OCI-LY1 (cell line): ENCODE results near the gene TFPI.

Experiments
- H2AFZ ChIP-seq: fragments of 200-600 bp; sonication (generic), shearing (Covaris generic); 2 replicates; pipeline ENCODE4 v1.6.0; 2014; ENCODE audit warnings: antibody characterized with exemption, mild to moderate bottlenecking, low read length
- H3F3A ChIP-seq: fragments of 200-600 bp; sonication (generic), shearing (Covaris generic); 2 replicates; pipeline ENCODE4 v1.6.0; 2014; ENCODE audit warnings: mild to moderate bottlenecking, antibody characterized with exemption, low read length, moderate library complexity; ENCODE audit not compliant: insufficient read depth
- H3K27ac ChIP-seq: fragments of 200-600 bp; sonication (generic); 2 replicates; pipeline ENCODE4 v1.5.1; 2014; ENCODE audit warnings: low read length, mixed run types, mild to moderate bottlenecking, low read depth; ENCODE audit not compliant: poor library complexity, severe bottlenecking
- H3K27me3 ChIP-seq: fragments of 200-600 bp; sonication (generic); 2 replicates; pipeline ENCODE4 v1.6.0; 2014; ENCODE audit warnings: antibody characterized with exemption, mild to moderate bottlenecking, low read length, moderate library complexity; ENCODE audit not compliant: insufficient read depth
- H3K36me3 ChIP-seq: fragments of 200-600 bp; sonication (generic); 2 replicates; pipeline ENCODE4 v1.6.1; 2014; ENCODE audit warnings: mild to moderate bottlenecking, antibody characterized with exemption, low read length, moderate library complexity, mixed read lengths; ENCODE audit not compliant: insufficient read depth
- H3K4me1 ChIP-seq: fragments of 200-600 bp; sonication (generic); 2 replicates; pipeline ENCODE4 v1.5.1; 2014; ENCODE audit warnings: mild to moderate bottlenecking, low read length, moderate library complexity; ENCODE audit not compliant: insufficient read depth, severe bottlenecking
- H3K4me2 ChIP-seq: fragments of 200-600 bp; sonication (generic), shearing (Covaris generic); 2 replicates; pipeline ENCODE4 v1.6.1; 2014; ENCODE audit warnings: low read length
- H3K4me3 ChIP-seq: fragments of 200-600 bp; sonication (generic); 2 replicates; pipeline ENCODE4 v1.5.1; 2014; ENCODE audit warnings: low read length, low read depth, mild to moderate bottlenecking, mixed read lengths; ENCODE audit not compliant: poor library complexity, severe bottlenecking
- H3K79me2 ChIP-seq: fragments of 200-600 bp; shearing (Covaris generic); 2 replicates; pipeline ENCODE4 v1.6.1; 2016; ENCODE audit warnings: mixed run types, low read length, mixed read lengths; ENCODE audit not compliant: insufficient read depth
- H3K9ac ChIP-seq: fragments of 200-600 bp; sonication (generic), shearing (Covaris generic); 2 replicates; pipeline ENCODE4 v1.6.1; 2014; ENCODE audit warnings: mild to moderate bottlenecking, low read length, mixed read lengths
- H3K9me2 ChIP-seq: fragments of 200-600 bp; sonication (generic), shearing (Covaris generic); 2 replicates; pipeline ENCODE4 v1.6.1; 2014; ENCODE audit warnings: low read depth, mild to moderate bottlenecking, low read length, mixed read lengths
- H3K9me3 ChIP-seq: fragments of 200-600 bp; shearing (Covaris generic); 2 replicates; pipeline ENCODE4 v1.6.1; 2014; ENCODE audit warnings: low read length, mixed read lengths
- H4K20me1 ChIP-seq: fragments of 200-600 bp; sonication (generic), shearing (Covaris generic); 2 replicates; pipeline ENCODE4 v1.6.0; 2016; ENCODE audit warnings: mild to moderate bottlenecking, low read length; ENCODE audit not compliant: insufficient read depth
- EZH2 ChIP-seq: fragments of 200-600 bp; sonication (generic), shearing (Covaris generic); IDR thresholded peaks from 2 replicates; pipeline ENCODE4 v1.8.0; 2017; ENCODE audit warnings: borderline replicate concordance, mixed run types, mild to moderate bottlenecking, antibody characterized with exemption, low read length, moderate library complexity, mixed read lengths
- TF ChIP-seq, protein P1 (sequence below): fragments of 200-600 bp; sonication (generic), shearing (Covaris generic); IDR thresholded peaks from 2 replicates; pipeline ENCODE4 v1.5.1; 2017; ENCODE audit warnings: mild to moderate bottlenecking, antibody characterized with exemption, low read length, moderate library complexity, mixed read lengths

Gene TFPI

DNA sequence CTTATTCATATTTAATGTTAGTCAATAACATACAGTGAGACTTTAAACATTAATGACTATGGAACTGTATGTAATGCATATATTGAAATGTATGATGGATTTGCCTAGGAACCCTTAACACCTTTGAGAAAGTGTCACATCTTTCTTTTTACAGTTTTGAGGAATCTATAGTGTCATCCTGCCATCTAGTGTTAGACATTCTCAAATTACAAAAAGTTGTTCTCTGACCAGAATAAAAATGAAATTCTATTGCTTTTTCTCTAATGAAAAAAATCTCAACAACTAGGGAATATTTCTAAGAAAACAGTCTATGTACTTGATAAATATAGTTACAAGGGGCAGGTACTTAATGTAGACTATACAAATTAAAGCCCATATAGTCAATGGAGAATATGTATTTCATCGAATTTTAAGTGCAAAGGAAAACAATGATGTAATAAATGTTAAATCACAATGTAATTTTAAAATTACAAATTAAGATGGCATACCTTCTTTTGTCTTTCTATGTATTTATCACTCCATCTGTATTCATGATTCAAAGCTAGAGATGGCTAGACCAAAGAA lies 101.1 kb downstream of the TFPI start:
- Histone ChIP-seq H3K9me3 (no peaks in the 10 kb centered on the region), H2AFZ (no peak overlapping the region), H4K20me1 (no peaks in the 10 kb centered on the region), H3K4me3 (no peak overlapping the region), H3K79me2 (no peaks in the 10 kb centered on the region), H3K27ac (no peak overlapping the region), H3K36me3 (no peaks in the 10 kb centered on the region), H3K9ac (no peak overlapping the region), H3F3A (no peaks in the 10 kb centered on the region), H3K27me3 (no peaks in the 10 kb centered on the region), H3K9me2 (no peaks in the 10 kb centered on the region), H3K4me1 (no peaks in the 10 kb centered on the region), H3K4me2 (no peak overlapping the region)
- TF ChIP-seq, protein P1, sequence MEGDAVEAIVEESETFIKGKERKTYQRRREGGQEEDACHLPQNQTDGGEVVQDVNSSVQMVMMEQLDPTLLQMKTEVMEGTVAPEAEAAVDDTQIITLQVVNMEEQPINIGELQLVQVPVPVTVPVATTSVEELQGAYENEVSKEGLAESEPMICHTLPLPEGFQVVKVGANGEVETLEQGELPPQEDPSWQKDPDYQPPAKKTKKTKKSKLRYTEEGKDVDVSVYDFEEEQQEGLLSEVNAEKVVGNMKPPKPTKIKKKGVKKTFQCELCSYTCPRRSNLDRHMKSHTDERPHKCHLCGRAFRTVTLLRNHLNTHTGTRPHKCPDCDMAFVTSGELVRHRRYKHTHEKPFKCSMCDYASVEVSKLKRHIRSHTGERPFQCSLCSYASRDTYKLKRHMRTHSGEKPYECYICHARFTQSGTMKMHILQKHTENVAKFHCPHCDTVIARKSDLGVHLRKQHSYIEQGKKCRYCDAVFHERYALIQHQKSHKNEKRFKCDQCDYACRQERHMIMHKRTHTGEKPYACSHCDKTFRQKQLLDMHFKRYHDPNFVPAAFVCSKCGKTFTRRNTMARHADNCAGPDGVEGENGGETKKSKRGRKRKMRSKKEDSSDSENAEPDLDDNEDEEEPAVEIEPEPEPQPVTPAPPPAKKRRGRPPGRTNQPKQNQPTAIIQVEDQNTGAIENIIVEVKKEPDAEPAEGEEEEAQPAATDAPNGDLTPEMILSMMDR: peak; percentile 40; the same call in 1 of the 2 replicates
- TF ChIP-seq EZH2: no peak

DNA sequence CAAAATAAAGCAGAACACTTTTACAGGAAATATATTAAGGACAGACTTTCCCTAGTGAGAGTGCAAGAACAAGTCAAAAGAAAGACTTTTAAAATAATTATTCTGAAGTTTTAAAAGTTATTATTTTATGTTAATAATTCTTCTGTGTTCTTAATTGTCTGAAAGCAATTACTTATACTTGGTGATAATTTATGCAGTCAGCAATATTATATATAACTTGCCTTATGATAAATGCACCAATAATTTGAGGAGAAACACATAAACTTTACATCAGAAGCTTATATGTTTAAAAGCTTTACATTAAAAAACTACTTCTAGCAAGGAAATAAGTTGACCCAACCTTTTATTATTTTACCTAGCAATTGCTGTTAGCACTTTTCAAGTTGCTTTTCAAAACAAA lies 102.7 kb downstream of the TFPI start:
- Histone ChIP-seq H3K27me3 (no peaks in the 10 kb centered on the region), H3K9me3 (no peaks in the 10 kb centered on the region), H3K4me2 (no peak overlapping the region), H3K9me2 (no peaks in the 10 kb centered on the region), H3K4me3 (no peak overlapping the region), H3K9ac (no peak overlapping the region), H3F3A (no peaks in the 10 kb centered on the region), H3K27ac (no peak overlapping the region), H2AFZ (no peak overlapping the region), H3K4me1 (no peaks in the 10 kb centered on the region), H3K36me3 (no peaks in the 10 kb centered on the region), H4K20me1 (no peaks in the 10 kb centered on the region), H3K79me2 (no peaks in the 10 kb centered on the region)
- TF ChIP-seq, protein P1: no peak
- no peak for TF ChIP-seq EZH2

DNA sequence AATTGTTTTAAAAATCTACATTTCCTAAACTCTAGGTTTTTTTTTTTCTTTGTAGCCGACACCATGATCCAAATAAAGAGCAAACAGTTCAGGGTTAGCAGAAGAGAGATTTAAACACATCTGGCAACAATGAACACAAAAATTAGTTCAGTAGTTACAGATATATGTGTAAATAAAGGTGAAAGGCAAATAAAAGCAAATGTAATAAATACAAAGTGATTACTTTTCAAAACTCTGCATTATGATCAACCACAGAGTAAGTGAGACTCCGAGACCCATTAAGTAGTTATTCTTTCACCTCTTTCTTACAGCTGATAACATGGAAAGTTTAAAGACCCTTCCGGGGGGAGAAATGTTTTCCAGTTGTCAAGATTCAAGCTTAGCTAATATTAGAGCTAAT lies 106.9 kb downstream of the TFPI start:
- no peak overlapping the region for H3K4me3 ChIP-seq
- no peaks in the 10 kb centered on the region for H3F3A ChIP-seq
- no peaks in the 10 kb centered on the region for H3K9me2 ChIP-seq
- H3K4me1 ChIP-seq: no peaks in the 10 kb centered on the region
- H3K36me3 ChIP-seq: no peaks in the 10 kb centered on the region
- no peaks in the 10 kb centered on the region for H4K20me1 ChIP-seq
- TF ChIP-seq, protein P1: no peak
- H3K9ac ChIP-seq: no peak overlapping the region
- no peaks in the 10 kb centered on the region for H3K79me2 ChIP-seq
- no peak overlapping the region for H3K4me2 ChIP-seq
- no peaks in the 10 kb centered on the region for H3K9me3 ChIP-seq
- H3K27me3 ChIP-seq: no peaks in the 10 kb centered on the region
- H3K27ac ChIP-seq: no peak overlapping the region
- no peak overlapping the region for H2AFZ ChIP-seq
